IMR-90 (cell line): ENCODE data around the gene FEV. TPM values are rescaled to one million over a fixed set of nuclear protein-coding genes. Genes with fewer than 3 reads are reported as not detected.

Source experiments
- ATAC-seq: fragments of 200-7000 bp; cut with Tn5 transposase; 2 replicates; pipeline ENCODE4 v1.9.1; 2020; ENCODE audit warnings: low read depth, mild to moderate bottlenecking, moderate library complexity
- BruUV-seq: library from RNA; stranded (reverse); fragments of 400-500 nt; replicated peaks from 2 replicates; lab custom pipeline; 2021; lab: Mats Ljungman, UMichigan
- CTCF ChIA-PET: fragments of 300-600 bp; formaldehyde crosslinking; extraction: SDS; loops from one replicate; lab custom pipeline; 2021; ENCODE audit warnings: antibody characterized with exemption; lab: Yijun Ruan, JAX
- POLR2A ChIA-PET: fragments of 300-600 bp; sonication (Branson Sonifier 250); formaldehyde crosslinking; loops from one replicate; lab custom pipeline; 2022; ENCODE audit warnings: antibody characterized with exemption; ENCODE audit not compliant: unreplicated experiment; lab: Charles Lee
- DNase-seq: peaks from one replicate; pipeline ENCODE4 v3.0.0; 2013
- H2AFZ ChIP-seq: replicated peaks from 2 replicates; pipeline ENCODE3; 2013; ENCODE audit warnings: low read length, mild to moderate bottlenecking; ENCODE audit not compliant: poor library complexity
- H2AK5ac ChIP-seq: 2 replicates; pipeline ENCODE4 v1.6.1; 2013; ENCODE audit warnings: low read depth, low read length, inconsistent platforms
- H2AK9ac ChIP-seq: replicated peaks from 2 replicates; pipeline ENCODE3; 2013; ENCODE audit warnings: mild to moderate bottlenecking, low read depth, low read length, moderate library complexity; ENCODE audit not compliant: poor library complexity
- H2BK120ac ChIP-seq: 2 replicates; pipeline ENCODE4 v1.6.1; 2013; ENCODE audit warnings: low read depth, low read length, inconsistent platforms
- H2BK15ac ChIP-seq: 3 replicates; pipeline ENCODE4 v1.6.1; 2013; ENCODE audit warnings: low read depth, low read length, inconsistent platforms
- H2BK20ac ChIP-seq: 2 replicates; pipeline ENCODE4 v1.6.1; 2013; ENCODE audit warnings: low read depth, mild to moderate bottlenecking, inconsistent platforms, low read length, moderate library complexity
- H2BK5ac ChIP-seq: 2 replicates; pipeline ENCODE4 v1.6.1; 2013; ENCODE audit warnings: mild to moderate bottlenecking, low read depth, low read length, inconsistent platforms; ENCODE audit not compliant: poor library complexity, severe bottlenecking
- H3K14ac ChIP-seq: replicated peaks from 2 replicates; pipeline ENCODE4 v1.6.1; 2013; ENCODE audit warnings: low read depth, low read length, inconsistent platforms
- H3K18ac ChIP-seq: 2 replicates; pipeline ENCODE4 v1.6.1; 2013; ENCODE audit warnings: low read depth, low read length, control low read depth
- H3K23ac ChIP-seq: 2 replicates; pipeline ENCODE4 v1.6.1; 2013; ENCODE audit warnings: low read depth, low read length, inconsistent platforms
- H3K27ac ChIP-seq: 2 replicates; pipeline ENCODE4 v1.5.1; 2013; ENCODE audit warnings: mild to moderate bottlenecking, control low read depth, low read length; ENCODE audit not compliant: insufficient read depth
- H3K27me3 ChIP-seq: 2 replicates; pipeline ENCODE4 v1.6.1; 2013; ENCODE audit warnings: low read length; ENCODE audit not compliant: control insufficient read depth, insufficient read depth
- H3K36me3 ChIP-seq: 2 replicates; pipeline ENCODE4 v1.6.1; 2013; ENCODE audit warnings: low read length, mixed read lengths; ENCODE audit not compliant: control insufficient read depth, insufficient read depth
- H3K4ac ChIP-seq: 2 replicates; pipeline ENCODE4 v1.6.1; 2013; ENCODE audit warnings: low read depth, low read length, inconsistent platforms
- H3K4me1 ChIP-seq: 2 replicates; pipeline ENCODE4 v1.6.1; 2013; ENCODE audit warnings: low read length, mixed read lengths; ENCODE audit not compliant: control insufficient read depth, insufficient read depth
- H3K4me2 ChIP-seq: 2 replicates; pipeline ENCODE4 v1.6.1; 2013; ENCODE audit warnings: low read depth, mild to moderate bottlenecking, control low read depth, low read length, moderate library complexity
- H3K4me3 ChIP-seq: 2 replicates; pipeline ENCODE4 v1.5.1; 2013; ENCODE audit warnings: low read depth, mild to moderate bottlenecking, control low read depth, low read length, moderate library complexity; ENCODE audit not compliant: insufficient read depth
- H3K56ac ChIP-seq: 2 replicates; pipeline ENCODE4 v1.6.1; 2013; ENCODE audit warnings: low read length, inconsistent platforms; ENCODE audit not compliant: insufficient read depth; ENCODE audit errors: extremely low read depth
- H3K79me1 ChIP-seq, 2 experiments: 2 replicates each; pipeline ENCODE4 v1.6.1; 2013; ENCODE audit warnings: low read length in 2 of 2, inconsistent platforms in 1 of 2, low read depth in 1 of 2
- H3K9ac ChIP-seq: 2 replicates; pipeline ENCODE4 v1.6.1; 2013; ENCODE audit warnings: low read depth, low read length, control low read depth
- H3K9me1 ChIP-seq: 2 replicates; pipeline ENCODE4 v1.6.1; 2013; ENCODE audit warnings: low read length, inconsistent platforms; ENCODE audit not compliant: insufficient read depth
- H3K9me3 ChIP-seq: 2 replicates; pipeline ENCODE4 v1.6.1; 2013; ENCODE audit warnings: low read length; ENCODE audit not compliant: control insufficient read depth, insufficient read depth
- H4K20me1 ChIP-seq: 2 replicates; pipeline ENCODE4 v1.6.1; 2013; ENCODE audit warnings: low read length, inconsistent platforms; ENCODE audit not compliant: insufficient read depth
- H4K5ac ChIP-seq: 2 replicates; pipeline ENCODE4 v1.6.1; 2013; ENCODE audit warnings: mild to moderate bottlenecking, low read depth, low read length, control low read depth
- H4K8ac ChIP-seq, 2 experiments: 2 replicates each; pipeline ENCODE4 v1.6.1; 2013; ENCODE audit warnings: low read depth in 2 of 2, low read length in 2 of 2, control low read depth in 1 of 2, inconsistent platforms in 1 of 2
- H4K91ac ChIP-seq: 2 replicates; pipeline ENCODE4 v1.6.1; 2013; ENCODE audit warnings: low read depth, low read length, inconsistent platforms; ENCODE audit not compliant: insufficient read depth
- BHLHE40 ChIP-seq: fragments of 150-350 bp; IDR thresholded peaks from 2 replicates; pipeline ENCODE4 v1.6.1; 2016; ENCODE audit warnings: mild to moderate bottlenecking, low read depth, low read length
- CEBPB ChIP-seq: IDR thresholded peaks from 2 replicates; pipeline ENCODE4 v1.6.1; 2012; ENCODE audit warnings: low read depth, low read length, improper control_type of control experiment
- CHD1 ChIP-seq: IDR thresholded peaks from 2 replicates; pipeline ENCODE4 v1.6.1; 2012; ENCODE audit warnings: low read depth, low read length, improper control_type of control experiment
- FOS ChIP-seq: fragments of 150-350 bp; IDR thresholded peaks from 2 replicates; pipeline ENCODE4 v1.6.1; 2016; ENCODE audit warnings: low read depth, low read length
- MAFK ChIP-seq: IDR thresholded peaks from 2 replicates; pipeline ENCODE4 v1.6.1; 2012; ENCODE audit warnings: low read depth, low read length, improper control_type of control experiment
- MAZ ChIP-seq: IDR thresholded peaks from 2 replicates; pipeline ENCODE4 v1.6.1; 2012; ENCODE audit warnings: low read depth, mild to moderate bottlenecking, low read length, improper control_type of control experiment, moderate library complexity, borderline replicate concordance
- MXI1 ChIP-seq: IDR thresholded peaks from 2 replicates; pipeline ENCODE4 v1.6.1; 2012; ENCODE audit warnings: low read depth, mild to moderate bottlenecking, low read length, moderate library complexity, borderline replicate concordance
- NFE2L2 ChIP-seq: fragments of 150-350 bp; IDR thresholded peaks from 2 replicates; pipeline ENCODE4 v1.6.1; 2016; ENCODE audit warnings: low read depth, mild to moderate bottlenecking, low read length
- POLR2A ChIP-seq: IDR thresholded peaks from 2 replicates; pipeline ENCODE4 v1.6.1; 2012; ENCODE audit warnings: mild to moderate bottlenecking, low read depth, low read length
- RAD21 ChIP-seq: IDR thresholded peaks from 2 replicates; pipeline ENCODE4 v1.6.1; 2012; ENCODE audit warnings: low read length, improper control_type of control experiment
- RCOR1 ChIP-seq: IDR thresholded peaks from 2 replicates; pipeline ENCODE4 v1.6.1; 2012; ENCODE audit warnings: mild to moderate bottlenecking, low read length, improper control_type of control experiment; ENCODE audit not compliant: insufficient replicate concordance
- RFX5 ChIP-seq: IDR thresholded peaks from 2 replicates; pipeline ENCODE4 v1.8.0; 2012; ENCODE audit warnings: low read depth, mild to moderate bottlenecking, low read length, moderate library complexity
- SMC3 ChIP-seq: fragments of 150-350 bp; IDR thresholded peaks from 2 replicates; pipeline ENCODE4 v1.6.1; 2016; ENCODE audit warnings: low read depth, mild to moderate bottlenecking, antibody characterized with exemption, low read length, moderate library complexity
- WGBS, 2 experiments: methylation state at CpG; one replicate each; pipeline versions ENCODE4 v1.1.5 to v1.1.7; 2013; ENCODE audit warnings: missing lambda C conversion rate in 2 of 2; ENCODE audit not compliant: insufficient read length in 1 of 2; ENCODE audit errors: extremely low coverage in 2 of 2; 5-methylcytosine and 5-hydroxymethylcytosine counted together
- dilution Hi-C: fragments of 300-500 bp; cut with HindIII; formaldehyde crosslinking; loops from one replicate; pipeline ENCODE4 v1.14.3; 2018; ENCODE audit warnings: low sequenced_read_pairs; ENCODE audit not compliant: unreplicated experiment
- in situ Hi-C: fragments of 300-500 bp; cut with MboI; formaldehyde crosslinking; loops from 3 replicates; pipeline ENCODE4 v1.14.3; 2019; ENCODE audit warnings: low sequenced_read_pairs, inconsistent platforms, mixed read lengths
- intact Hi-C: fragments of 100-400 bp; cut with micrococcal nuclease; formaldehyde crosslinking; loops from 2 replicates; pipeline ENCODE4 v1.10.0; 2022
- polyA plus RNA-seq, 3 experiments: library from polyadenylated mRNA; depleted of rRNA; stranded (reverse); fragments of >200 nt; gene quantifications; 2 replicates each; pipeline ENCODE4 v1.2.3, GENCODE V29; 2012; ENCODE audit warnings: low replicate concordance in 1 of 3
- total RNA-seq: library from RNA; depleted of rRNA; stranded (reverse); fragments of >200 nt; gene quantifications from 2 replicates; pipeline ENCODE4 v1.2.3, GENCODE V29; 2012
- TF ChIP-seq, protein P1 (sequence below): fragments of 150-350 bp; IDR thresholded peaks from 2 replicates; pipeline ENCODE4 v1.6.1; 2016; ENCODE audit warnings: low read depth, mild to moderate bottlenecking, low read length, moderate library complexity, borderline replicate concordance
- TF ChIP-seq, protein P2 (sequence below): conservative IDR thresholded peaks from 2 replicates; pipeline ENCODE4 v1.5.1; 2012; ENCODE audit warnings: mild to moderate bottlenecking, low read depth, low read length, improper control_type of control experiment

The FEV gene
- total and polyA plus RNA-seq, 2 of the 4 experiments (the other 2 are of a cell fraction), result not detected

DNA sequence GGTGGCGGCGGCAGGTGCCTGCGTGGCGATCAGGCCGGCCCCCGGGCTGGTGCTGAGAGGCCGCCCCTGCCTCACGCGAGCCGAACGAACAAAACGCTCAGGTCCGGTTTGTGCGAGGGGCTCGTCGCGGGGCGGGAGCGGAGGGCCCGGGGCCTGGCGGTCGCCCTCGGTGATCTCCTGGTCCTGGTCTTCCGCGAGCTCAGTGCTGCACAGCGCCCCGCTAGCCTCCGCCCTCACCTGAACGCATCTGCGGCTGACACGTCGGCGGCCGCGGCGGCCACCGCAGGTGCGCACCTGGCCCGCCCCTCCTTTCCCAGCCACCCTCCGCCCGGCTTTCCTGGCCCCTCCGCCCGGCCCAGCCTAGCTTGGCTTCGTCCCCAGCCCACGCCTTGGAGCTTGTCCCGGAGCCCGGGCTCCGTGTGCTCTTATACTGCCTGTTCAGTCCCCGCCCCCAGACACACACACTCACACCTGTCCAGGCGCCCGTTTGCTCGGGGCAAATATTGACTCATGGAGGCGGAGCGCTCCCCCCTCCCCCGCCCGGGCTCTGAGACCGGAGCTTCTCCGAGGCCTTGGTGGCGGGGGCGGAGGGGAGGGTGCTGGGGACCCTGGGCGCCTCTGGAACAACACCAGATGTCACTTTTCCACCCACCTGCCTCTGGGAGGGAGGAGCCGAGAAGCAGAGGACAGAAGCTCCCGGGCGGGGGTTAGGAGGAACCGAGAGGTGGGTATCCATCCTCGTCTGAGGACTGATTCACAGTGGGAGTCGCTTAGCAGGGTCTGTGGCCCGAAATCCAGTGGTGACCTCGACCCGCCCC is 16.8 kb upstream of the FEV start:
- intact Hi-C loops (no loop called here), dilution Hi-C loops (no loop called here), in situ Hi-C loops (no loop called here)
- Histone ChIP-seq H3K18ac (no peak overlapping the region), H3K23ac (no peak overlapping the region), H3K79me1 (no peaks in the 10 kb centered on the region), H4K20me1 (no peaks in the 10 kb centered on the region; the same call in 1 of the 2 replicates), H2BK20ac (no peak overlapping the region), H3K14ac (no peak overlapping the region), H3K56ac (no peak overlapping the region), H3K36me3 (no peaks in the 10 kb centered on the region), H2AK5ac (no peak overlapping the region), H3K4me3 (no peak overlapping the region), H3K4me1 (no peaks in the 10 kb centered on the region), H3K27me3 (peaks cover 79% of the 10 kb centered on the region), H3K9ac (no peak overlapping the region), H4K8ac (no peak overlapping the region), H2AK9ac (no peak overlapping the region), H2BK120ac (no peak overlapping the region), H3K9me3 (no peaks in the 10 kb centered on the region; the same call in 1 of the 2 replicates), H3K9me1 (no peaks in the 10 kb centered on the region), H4K91ac (no peak overlapping the region), H4K5ac (no peak overlapping the region), H3K27ac (no peak overlapping the region), H3K4me2 (no peak overlapping the region), H2AFZ (no peak overlapping the region), H2BK15ac (no peak overlapping the region), H3K4ac (no peak overlapping the region), H2BK5ac (no peak overlapping the region)
- WGBS, 2 experiments, result 3% methylated on average over 18 of the region's 70 CpGs; no CpG with 5 or more reads in 1 of the 2 experiments
- ChIA-PET CTCF (interaction anchor here (0.6 kb wide), 1 partner anchor 164 kb away, joined by 3 read pairs; no protein-coding TSS in a partner anchor), POLR2A (no interaction called here)
- ATAC-seq (no peak), DNase-seq (no peak)
- BruUV-seq, result no TSS peak
- TF ChIP-seq MAFK (no peak), NFE2L2 (no peak), CEBPB (no peak), BHLHE40 (no peak), MAZ (no peak), POLR2A (no peak), SMC3 (no peak), RCOR1 (no peak), FOS (no peak), RFX5 (no peak), CHD1 (no peak), MXI1 (no peak), RAD21 (no peak)
- TF ChIP-seq, protein P1, sequence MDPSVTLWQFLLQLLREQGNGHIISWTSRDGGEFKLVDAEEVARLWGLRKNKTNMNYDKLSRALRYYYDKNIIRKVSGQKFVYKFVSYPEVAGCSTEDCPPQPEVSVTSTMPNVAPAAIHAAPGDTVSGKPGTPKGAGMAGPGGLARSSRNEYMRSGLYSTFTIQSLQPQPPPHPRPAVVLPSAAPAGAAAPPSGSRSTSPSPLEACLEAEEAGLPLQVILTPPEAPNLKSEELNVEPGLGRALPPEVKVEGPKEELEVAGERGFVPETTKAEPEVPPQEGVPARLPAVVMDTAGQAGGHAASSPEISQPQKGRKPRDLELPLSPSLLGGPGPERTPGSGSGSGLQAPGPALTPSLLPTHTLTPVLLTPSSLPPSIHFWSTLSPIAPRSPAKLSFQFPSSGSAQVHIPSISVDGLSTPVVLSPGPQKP, result no peak
- TF ChIP-seq, protein P2, sequence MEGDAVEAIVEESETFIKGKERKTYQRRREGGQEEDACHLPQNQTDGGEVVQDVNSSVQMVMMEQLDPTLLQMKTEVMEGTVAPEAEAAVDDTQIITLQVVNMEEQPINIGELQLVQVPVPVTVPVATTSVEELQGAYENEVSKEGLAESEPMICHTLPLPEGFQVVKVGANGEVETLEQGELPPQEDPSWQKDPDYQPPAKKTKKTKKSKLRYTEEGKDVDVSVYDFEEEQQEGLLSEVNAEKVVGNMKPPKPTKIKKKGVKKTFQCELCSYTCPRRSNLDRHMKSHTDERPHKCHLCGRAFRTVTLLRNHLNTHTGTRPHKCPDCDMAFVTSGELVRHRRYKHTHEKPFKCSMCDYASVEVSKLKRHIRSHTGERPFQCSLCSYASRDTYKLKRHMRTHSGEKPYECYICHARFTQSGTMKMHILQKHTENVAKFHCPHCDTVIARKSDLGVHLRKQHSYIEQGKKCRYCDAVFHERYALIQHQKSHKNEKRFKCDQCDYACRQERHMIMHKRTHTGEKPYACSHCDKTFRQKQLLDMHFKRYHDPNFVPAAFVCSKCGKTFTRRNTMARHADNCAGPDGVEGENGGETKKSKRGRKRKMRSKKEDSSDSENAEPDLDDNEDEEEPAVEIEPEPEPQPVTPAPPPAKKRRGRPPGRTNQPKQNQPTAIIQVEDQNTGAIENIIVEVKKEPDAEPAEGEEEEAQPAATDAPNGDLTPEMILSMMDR, result no peak
